GM12865 (cell line): ENCODE measurements around the gene CMTM4.

ENCODE experiments used
- DNase-seq: peaks from one replicate; pipeline ENCODE4 v3.0.0; 2010; ENCODE audit warnings: low read depth
- H3K4me3 ChIP-seq: 2 replicates; pipeline ENCODE4 v1.5.1; 2011; ENCODE audit warnings: mild to moderate bottlenecking, low read depth, low read length, control low read depth
- TF ChIP-seq, protein P1 (sequence below): IDR thresholded peaks from 2 replicates; pipeline ENCODE4 v1.5.1; 2011; ENCODE audit warnings: low read length, control low read depth, low read depth, inconsistent platforms; ENCODE audit not compliant: insufficient read depth; ENCODE audit errors: missing control alignments

Gene CMTM4

DNA sequence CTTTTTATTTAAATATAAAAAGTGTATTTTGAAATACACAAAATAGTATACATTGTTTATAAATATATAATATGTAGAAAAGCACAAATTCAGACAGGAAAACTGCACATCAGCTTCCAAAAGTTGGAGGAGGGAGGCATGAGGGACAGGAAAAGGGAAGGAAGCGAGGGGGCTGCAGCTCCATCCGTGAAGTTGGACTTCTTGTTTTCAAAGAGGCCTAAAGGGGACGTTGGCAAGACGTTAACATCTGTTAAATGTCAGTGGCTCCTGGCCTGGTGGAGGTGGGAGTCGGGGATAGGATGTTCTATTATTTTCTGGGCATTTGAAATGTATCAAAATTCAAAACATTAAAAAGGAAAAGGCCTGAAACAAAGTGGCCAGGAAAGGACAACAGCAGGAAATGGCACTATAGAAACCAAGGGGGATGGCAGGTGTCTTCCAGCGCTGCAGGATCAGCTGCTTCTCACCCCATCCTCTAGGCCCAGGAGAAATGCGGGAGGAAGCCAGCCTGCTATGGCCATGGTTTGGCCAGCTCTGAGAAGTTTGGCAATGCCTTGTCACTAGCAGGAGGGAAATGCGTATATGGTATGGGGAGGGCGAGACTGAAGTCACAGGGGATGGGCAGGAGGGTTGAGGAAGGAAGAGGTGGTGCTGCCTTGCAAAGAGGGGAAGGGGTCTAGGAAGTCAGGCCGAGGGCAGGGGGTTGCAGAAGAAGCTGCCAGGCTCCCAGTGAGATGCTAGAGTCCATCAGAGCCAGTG lies 110.9 kb downstream of the CMTM4 start:
- no peak overlapping the region for H3K4me3 ChIP-seq
- no peak for DNase-seq
- TF ChIP-seq, protein P1, sequence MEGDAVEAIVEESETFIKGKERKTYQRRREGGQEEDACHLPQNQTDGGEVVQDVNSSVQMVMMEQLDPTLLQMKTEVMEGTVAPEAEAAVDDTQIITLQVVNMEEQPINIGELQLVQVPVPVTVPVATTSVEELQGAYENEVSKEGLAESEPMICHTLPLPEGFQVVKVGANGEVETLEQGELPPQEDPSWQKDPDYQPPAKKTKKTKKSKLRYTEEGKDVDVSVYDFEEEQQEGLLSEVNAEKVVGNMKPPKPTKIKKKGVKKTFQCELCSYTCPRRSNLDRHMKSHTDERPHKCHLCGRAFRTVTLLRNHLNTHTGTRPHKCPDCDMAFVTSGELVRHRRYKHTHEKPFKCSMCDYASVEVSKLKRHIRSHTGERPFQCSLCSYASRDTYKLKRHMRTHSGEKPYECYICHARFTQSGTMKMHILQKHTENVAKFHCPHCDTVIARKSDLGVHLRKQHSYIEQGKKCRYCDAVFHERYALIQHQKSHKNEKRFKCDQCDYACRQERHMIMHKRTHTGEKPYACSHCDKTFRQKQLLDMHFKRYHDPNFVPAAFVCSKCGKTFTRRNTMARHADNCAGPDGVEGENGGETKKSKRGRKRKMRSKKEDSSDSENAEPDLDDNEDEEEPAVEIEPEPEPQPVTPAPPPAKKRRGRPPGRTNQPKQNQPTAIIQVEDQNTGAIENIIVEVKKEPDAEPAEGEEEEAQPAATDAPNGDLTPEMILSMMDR, result no peak

DNA sequence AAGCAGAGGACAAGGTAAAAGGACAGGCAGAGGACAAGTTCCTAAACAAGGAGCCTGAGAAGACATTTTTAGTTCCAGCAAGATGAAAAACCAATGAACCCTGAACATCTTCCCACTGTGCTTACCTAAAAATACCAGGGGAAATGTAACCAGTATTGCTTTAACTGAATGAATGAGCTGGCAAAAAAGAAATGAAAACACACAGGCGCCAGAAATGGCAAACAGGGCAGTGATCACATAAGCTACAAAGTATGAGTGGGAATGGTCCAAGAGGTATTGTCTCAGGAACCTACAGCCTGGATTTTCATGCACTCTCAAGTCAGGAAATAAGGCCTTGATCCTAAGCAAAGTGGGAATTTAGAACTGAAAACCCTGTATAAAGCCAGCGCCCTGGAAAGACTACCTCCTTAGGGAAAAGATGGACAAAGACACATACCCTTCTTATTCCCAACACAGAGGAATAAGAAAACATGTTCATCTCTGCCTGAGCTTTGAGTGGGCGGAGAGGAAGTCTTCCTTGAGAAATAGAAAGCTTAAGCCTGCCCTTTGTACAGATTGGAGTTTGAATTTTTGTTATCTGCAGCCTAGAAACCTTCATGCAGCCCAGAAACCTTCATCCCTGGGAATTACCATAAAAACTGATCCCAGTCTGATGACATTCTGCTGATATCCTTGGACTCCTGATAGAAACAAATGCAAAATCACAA lies 115.1 kb downstream of the CMTM4 start:
- no peak overlapping the region for H3K4me3 ChIP-seq
- no peak for DNase-seq
- TF ChIP-seq, protein P1, result no peak

DNA sequence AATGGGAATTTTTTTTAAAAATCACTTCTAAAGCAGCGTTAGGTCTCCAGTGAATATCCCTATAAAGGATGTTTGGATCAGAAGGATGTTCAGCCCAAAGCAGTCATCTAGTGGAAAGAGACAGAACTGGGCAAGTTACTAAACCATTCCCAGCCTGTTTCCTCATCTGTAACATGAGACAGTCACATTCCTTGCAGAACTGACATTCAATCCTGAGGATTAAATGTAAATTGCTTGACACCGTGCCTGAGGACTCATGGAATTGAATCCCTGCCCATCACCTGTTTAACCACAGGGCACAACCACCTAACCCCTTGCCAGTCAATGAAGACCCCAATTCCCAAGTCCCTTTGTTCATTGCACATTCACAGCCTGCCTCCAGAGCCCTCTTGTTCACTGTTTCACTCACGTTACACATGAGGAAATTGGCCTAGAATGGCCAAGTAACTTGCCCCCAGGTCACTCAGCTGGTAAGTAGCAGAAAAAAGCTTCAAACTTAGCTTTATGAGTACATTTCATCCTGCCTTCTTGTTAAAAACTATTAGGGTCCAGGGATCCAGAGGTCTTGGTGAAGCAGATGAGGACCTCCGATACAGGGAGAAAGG lies 115.8 kb downstream of the CMTM4 start:
- DNase-seq, result no peak
- TF ChIP-seq, protein P1, result no peak
- no peak overlapping the region for H3K4me3 ChIP-seq

DNA sequence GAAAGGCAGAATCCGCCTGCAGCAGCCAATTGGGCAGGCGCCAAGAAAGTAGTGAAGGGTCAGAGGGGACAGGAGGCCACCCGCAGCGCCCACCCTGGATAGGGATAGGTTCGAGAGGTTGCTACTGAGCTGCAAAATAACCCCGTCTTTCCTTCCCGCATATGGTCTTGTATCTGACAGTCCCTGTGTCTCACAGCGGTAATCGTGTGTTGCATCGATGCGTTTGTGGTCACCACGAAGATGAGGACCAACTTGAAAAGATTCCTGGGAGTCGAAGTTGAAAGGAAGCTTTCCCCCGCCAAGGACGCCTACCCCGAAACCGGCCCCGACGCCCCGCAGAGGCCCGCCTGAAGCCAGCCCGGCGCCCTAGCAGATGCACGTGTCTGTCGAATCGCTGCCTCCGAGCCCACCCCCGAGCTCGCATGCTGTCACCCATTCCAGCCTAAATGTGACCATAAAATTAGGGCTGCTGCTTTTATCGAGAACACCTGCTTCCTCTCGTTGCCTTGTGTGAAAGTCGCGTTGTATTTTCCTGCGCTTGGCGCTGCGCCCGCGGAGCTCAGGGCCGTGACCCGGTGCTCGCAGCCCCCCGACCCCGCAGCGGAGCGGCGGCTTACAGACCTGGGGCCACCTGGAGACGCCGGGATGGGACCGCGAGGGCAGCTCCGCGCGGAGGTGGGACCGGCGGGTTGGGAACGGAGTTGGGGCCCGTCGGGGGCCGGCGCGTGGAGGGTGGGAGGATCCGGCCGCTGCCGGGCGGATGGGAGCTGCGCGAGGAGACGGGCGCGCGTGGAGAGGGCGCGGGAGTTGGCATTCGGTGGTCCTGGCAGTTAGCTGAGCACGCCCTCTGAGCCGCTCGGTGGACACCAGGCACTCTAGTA lies 117.7 kb downstream of the CMTM4 start, which contains the start of gene CMTM2:
Gene CMTM2 (plus strand): TSS at position 813 of the 881 bp plus-strand sequence. CDS start 145 bp downstream, outside the sequence.
- DNase-seq, result no peak
- TF ChIP-seq, protein P1, result no peak
- no peak within 1 kb of the TSS for H3K4me3 ChIP-seq

DNA sequence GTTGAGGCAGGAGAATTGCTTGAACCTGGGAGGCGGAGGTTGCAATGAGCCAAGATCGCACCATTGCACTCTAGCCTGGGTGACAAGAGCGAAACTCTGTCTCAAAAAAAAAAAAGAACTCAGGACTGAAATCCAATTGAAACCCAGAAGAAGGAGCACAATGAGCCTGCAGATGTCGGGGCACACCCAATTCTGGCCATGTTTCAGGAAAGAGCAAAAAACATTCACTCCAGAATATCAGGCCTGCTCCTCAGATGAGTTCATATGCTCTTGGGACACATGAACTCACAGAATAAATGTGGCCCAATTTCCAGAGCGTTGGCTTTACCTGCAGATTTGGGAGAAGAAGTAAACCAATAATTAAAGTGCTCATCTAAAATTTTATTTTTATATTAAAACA lies 120.2 kb downstream of the CMTM4 start:
- TF ChIP-seq, protein P1, result no peak
- no peak for DNase-seq
- H3K4me3 ChIP-seq, result no peak overlapping the region

DNA sequence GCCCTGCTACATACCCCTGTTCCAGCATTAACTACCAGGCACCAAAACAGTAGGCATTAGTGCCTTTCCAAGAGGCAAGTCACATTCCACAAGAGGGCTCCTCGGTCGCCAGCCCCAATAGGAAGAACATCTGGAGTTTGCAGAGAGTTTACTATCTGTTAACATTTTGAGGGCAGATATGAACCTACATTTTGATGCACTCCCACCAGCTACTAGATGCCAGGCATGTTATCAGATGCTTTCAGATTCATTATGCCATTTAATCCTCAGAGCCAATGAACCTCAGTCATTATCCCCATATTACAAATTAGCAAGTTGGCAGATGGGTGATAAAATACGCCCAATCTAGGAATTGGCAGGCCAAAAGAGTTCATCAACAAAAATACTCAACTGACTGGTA lies 121.5 kb downstream of the CMTM4 start:
- no peak overlapping the region for H3K4me3 ChIP-seq
- no peak for DNase-seq
- TF ChIP-seq, protein P1, result no peak
